Measurements from ENCODE around the gene SIPA1L3. TPM values are rescaled to one million over a fixed set of nuclear protein-coding genes. Genes with fewer than 3 reads are reported as not detected.

Gene SIPA1L3
- polyA plus RNA-seq, 1 of the 3 experiments (the other 2 are of a cell fraction): 11.6 TPM

- no peaks in the 10 kb centered on the region for H3K9me2 ChIP-seq
- no peaks in the 10 kb centered on the region for H3K27me3 ChIP-seq (ENCODE audit: insufficient read depth)
- H3K4me2 ChIP-seq: no peak overlapping the region
- ChIA-PET POLR2A (interaction anchor here (0.7 kb wide), 1 partner anchor 120 kb away, joined by 4 read pairs; no protein-coding TSS in a partner anchor), CTCF (no interaction called here)
- DNase-seq: no peak
- no peak overlapping the region for H2AFZ ChIP-seq (ENCODE audit: low read depth)
- peaks cover 91% of the 10 kb centered on the region for H3K79me2 ChIP-seq (ENCODE audit: insufficient read depth)
- WGBS (ENCODE audit: low lambda C conversion rate): 94% methylated on average over 5 of the region's 5 CpGs
- no peak overlapping the region for H3K9ac ChIP-seq
- no peaks in the 10 kb centered on the region; a peak in 1 of 4 replicates for H3K4me1 ChIP-seq (ENCODE audit: control insufficient read depth in 1 of 2, insufficient read depth in 2 of 2, low read depth in 1 of 2, low read length in 1 of 2)
- peaks cover 0 to 5% of the 10 kb centered on the region in 2 experiments for H3K36me3 ChIP-seq (replicated peaks in 1 of 2; ENCODE audit: control insufficient read depth in 1 of 2, insufficient read depth in 2 of 2, low read length in 1 of 2)
- H3K9me3 ChIP-seq: no peaks in the 10 kb centered on the region
- H4K20me1 ChIP-seq (ENCODE audit: insufficient read depth): no peaks in the 10 kb centered on the region
- no peak for TF ChIP-seq TEAD4 (IDR thresholded peaks at IDR 0.05; ENCODE audit: borderline replicate concordance, insufficient read depth)
- H3K4me3 ChIP-seq (ENCODE audit: low read depth in 2 of 2, low read length in 1 of 2): no peak overlapping the region
- H3F3A ChIP-seq (replicated peaks; ENCODE audit: insufficient read depth): no peaks in the 10 kb centered on the region
- H3K27ac ChIP-seq (ENCODE audit: low read depth in 2 of 2, low read length in 1 of 2): no peak overlapping the region
These were observed 36.5 kb downstream of the SIPA1L3 start for GRCh38 chr19:37943480-37943879.

DNA sequence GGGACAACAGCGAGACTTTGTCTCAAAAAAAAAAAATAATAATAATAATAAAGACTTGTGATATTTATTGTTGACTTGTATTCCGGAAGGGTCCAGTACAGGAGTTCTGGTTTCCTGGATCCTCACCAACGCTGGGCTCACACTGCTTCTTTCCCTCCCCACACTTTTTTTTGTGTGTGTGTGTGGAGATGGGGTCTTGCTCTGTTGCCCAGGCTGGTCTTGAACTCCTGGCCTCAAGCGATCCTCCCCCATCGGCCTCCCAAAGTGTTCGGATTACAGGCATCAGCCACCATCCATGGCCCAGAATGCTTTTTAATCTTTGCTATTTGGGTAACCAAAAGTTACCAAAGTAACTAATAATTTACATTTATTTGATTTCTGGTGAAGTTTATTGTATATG, 39.1 kb downstream of the SIPA1L3 start:
- no peak overlapping the region for H3K4me3 ChIP-seq (ENCODE audit: low read depth in 2 of 2, low read length in 1 of 2)
- no peak overlapping the region for H2AFZ ChIP-seq (ENCODE audit: low read depth)
- H3K9me3 ChIP-seq: no peaks in the 10 kb centered on the region
- no peak for DNase-seq
- no peaks in the 10 kb centered on the region for H3K27me3 ChIP-seq (ENCODE audit: insufficient read depth)
- CTCF ChIA-PET: no interaction called here
- no peaks in the 10 kb centered on the region for H3F3A ChIP-seq (replicated peaks; ENCODE audit: insufficient read depth)
- 98% methylated on average over 6 of the region's 6 CpGs for WGBS (ENCODE audit: low lambda C conversion rate)
- POLR2A ChIA-PET: no interaction called here
- H4K20me1 ChIP-seq (ENCODE audit: insufficient read depth): no peaks in the 10 kb centered on the region
- H3K9me2 ChIP-seq: no peaks in the 10 kb centered on the region
- no peaks in the 10 kb centered on the region; a peak in 1 of 4 replicates for H3K4me1 ChIP-seq (ENCODE audit: control insufficient read depth in 1 of 2, insufficient read depth in 2 of 2, low read depth in 1 of 2, low read length in 1 of 2)
- H3K36me3 ChIP-seq (replicated peaks in 1 of 2; ENCODE audit: control insufficient read depth in 1 of 2, insufficient read depth in 2 of 2, low read length in 1 of 2): no peaks in the 10 kb centered on the region
- H3K27ac ChIP-seq (ENCODE audit: low read depth in 2 of 2, low read length in 1 of 2): no peak overlapping the region
- TF ChIP-seq, protein P1, sequence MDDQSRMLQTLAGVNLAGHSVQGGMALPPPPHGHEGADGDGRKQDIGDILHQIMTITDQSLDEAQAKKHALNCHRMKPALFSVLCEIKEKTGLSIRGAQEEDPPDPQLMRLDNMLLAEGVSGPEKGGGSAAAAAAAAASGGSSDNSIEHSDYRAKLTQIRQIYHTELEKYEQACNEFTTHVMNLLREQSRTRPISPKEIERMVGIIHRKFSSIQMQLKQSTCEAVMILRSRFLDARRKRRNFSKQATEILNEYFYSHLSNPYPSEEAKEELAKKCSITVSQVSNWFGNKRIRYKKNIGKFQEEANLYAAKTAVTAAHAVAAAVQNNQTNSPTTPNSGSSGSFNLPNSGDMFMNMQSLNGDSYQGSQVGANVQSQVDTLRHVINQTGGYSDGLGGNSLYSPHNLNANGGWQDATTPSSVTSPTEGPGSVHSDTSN (IDR thresholded peaks at IDR 0.05): no peak
- TF ChIP-seq NRF1 (IDR thresholded peaks at IDR 0.05; ENCODE audit: low read depth, low read length) (no peak), RFX5 (IDR thresholded peaks at IDR 0.05; ENCODE audit: low read length) (no peak), RCOR1 (IDR thresholded peaks at IDR 0.05; ENCODE audit: low read length) (no peak), YY1 (IDR thresholded peaks at IDR 0.05; ENCODE audit: low read depth) (no peak), GATA2 (CRISPR knock-in tag; IDR thresholded peaks at IDR 0.05) (no peak), REST (IDR thresholded peaks at IDR 0.05; ENCODE audit: low read depth, low read length) (no peak), RXRA (IDR thresholded peaks at IDR 0.05; ENCODE audit: borderline replicate concordance, low read depth) (no peak), RAD21 (IDR thresholded peaks at IDR 0.05; ENCODE audit: low read length) (no peak), TEAD4 (IDR thresholded peaks at IDR 0.05; ENCODE audit: borderline replicate concordance, insufficient read depth) (no peak), CHD2 (IDR thresholded peaks at IDR 0.05; ENCODE audit: low read length, partially characterized antibody) (no peak), FOXJ3 (CRISPR knock-in tag; IDR thresholded peaks at IDR 0.05) (no peak), EZH2phosphoT487 (IDR thresholded peaks at IDR 0.05; ENCODE audit: borderline replicate concordance, low read depth) (no peak), GABPA (IDR thresholded peaks at IDR 0.05; ENCODE audit: low read depth) (no peak)
- TF ChIP-seq, protein P2, sequence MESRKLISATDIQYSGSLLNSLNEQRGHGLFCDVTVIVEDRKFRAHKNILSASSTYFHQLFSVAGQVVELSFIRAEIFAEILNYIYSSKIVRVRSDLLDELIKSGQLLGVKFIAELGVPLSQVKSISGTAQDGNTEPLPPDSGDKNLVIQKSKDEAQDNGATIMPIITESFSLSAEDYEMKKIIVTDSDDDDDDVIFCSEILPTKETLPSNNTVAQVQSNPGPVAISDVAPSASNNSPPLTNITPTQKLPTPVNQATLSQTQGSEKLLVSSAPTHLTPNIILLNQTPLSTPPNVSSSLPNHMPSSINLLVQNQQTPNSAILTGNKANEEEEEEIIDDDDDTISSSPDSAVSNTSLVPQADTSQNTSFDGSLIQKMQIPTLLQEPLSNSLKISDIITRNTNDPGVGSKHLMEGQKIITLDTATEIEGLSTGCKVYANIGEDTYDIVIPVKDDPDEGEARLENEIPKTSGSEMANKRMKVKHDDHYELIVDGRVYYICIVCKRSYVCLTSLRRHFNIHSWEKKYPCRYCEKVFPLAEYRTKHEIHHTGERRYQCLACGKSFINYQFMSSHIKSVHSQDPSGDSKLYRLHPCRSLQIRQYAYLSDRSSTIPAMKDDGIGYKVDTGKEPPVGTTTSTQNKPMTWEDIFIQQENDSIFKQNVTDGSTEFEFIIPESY (IDR thresholded peaks at IDR 0.05; ENCODE audit: borderline replicate concordance, low read depth): no peak
- TF ChIP-seq, protein P3, sequence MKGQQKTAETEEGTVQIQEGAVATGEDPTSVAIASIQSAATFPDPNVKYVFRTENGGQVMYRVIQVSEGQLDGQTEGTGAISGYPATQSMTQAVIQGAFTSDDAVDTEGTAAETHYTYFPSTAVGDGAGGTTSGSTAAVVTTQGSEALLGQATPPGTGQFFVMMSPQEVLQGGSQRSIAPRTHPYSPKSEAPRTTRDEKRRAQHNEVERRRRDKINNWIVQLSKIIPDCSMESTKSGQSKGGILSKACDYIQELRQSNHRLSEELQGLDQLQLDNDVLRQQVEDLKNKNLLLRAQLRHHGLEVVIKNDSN (IDR thresholded peaks at IDR 0.05; ENCODE audit: borderline replicate concordance, low read depth): no peak
- H3K9ac ChIP-seq: no peak overlapping the region
- H3K4me2 ChIP-seq: no peak overlapping the region
- H3K79me2 ChIP-seq (ENCODE audit: insufficient read depth): peaks cover 90% of the 10 kb centered on the region

Measured in SK-N-SH (cell line).